Endothelial cell of umbilical vein (primary cell): Measurements from ENCODE around the gene NPTX1. TPM values are rescaled to one million over a fixed set of nuclear protein-coding genes. Genes with fewer than 3 reads are reported as not detected.

Source experiments
- BruUV-seq: library from RNA; stranded (reverse); fragments of 400-500 nt; replicated peaks from 2 replicates; lab custom pipeline; 2021; lab: Mats Ljungman, UMichigan
- CTCF ChIA-PET: fragments of 300-600, 350-600 bp; sonication (Branson Sonifier 250); formaldehyde crosslinking; loops from one replicate; lab custom pipeline; 2021; ENCODE audit warnings: antibody characterized with exemption, inconsistent platforms; lab: Charles Lee
- POLR2A ChIA-PET: fragments of 300-600, 350-600 bp; sonication (Branson Sonifier 250); formaldehyde crosslinking; loops from one replicate; lab custom pipeline; 2021; ENCODE audit warnings: antibody characterized with exemption, inconsistent platforms; lab: Charles Lee
- DNase-seq: peaks from one replicate; pipeline ENCODE4 v3.0.0-alpha.2; 2011; ENCODE audit warnings: low read depth, low spot score
- FAIRE-seq: peaks from 2 replicates; lab custom pipeline; 2011; peaks lifted over from hg19 to GRCh38; lab: Jason Lieb, UNC
- H2AFZ ChIP-seq: 2 replicates; pipeline ENCODE4 v1.6.0; 2012; ENCODE audit warnings: low read depth, low read length, control low read depth, inconsistent platforms
- H3K27ac ChIP-seq: 2 replicates; pipeline ENCODE4 v1.5.1; 2011; ENCODE audit warnings: low read depth, mild to moderate bottlenecking, control low read depth, low read length, moderate library complexity; ENCODE audit not compliant: insufficient read depth
- H3K27me3 ChIP-seq, 2 experiments: 2 replicates each; pipeline versions ENCODE4 v1.6.0 to v1.6.1; 2011; ENCODE audit warnings: low read length in 2 of 2, mixed read lengths in 1 of 2; ENCODE audit not compliant: control insufficient read depth in 2 of 2, insufficient read depth in 2 of 2
- H3K36me3 ChIP-seq, 2 experiments: 2 replicates in 1 of 2; 3 replicates in 1 of 2; pipeline ENCODE4 v1.5.1; 2011; ENCODE audit warnings: low read length in 2 of 2, mild to moderate bottlenecking in 1 of 2, moderate library complexity in 1 of 2; ENCODE audit not compliant: control insufficient read depth in 2 of 2, insufficient read depth in 2 of 2; ENCODE audit errors: extremely low read depth in 1 of 2
- H3K4me1 ChIP-seq: 3 replicates; pipeline ENCODE4 v1.5.1; 2011; ENCODE audit warnings: mild to moderate bottlenecking, low read length; ENCODE audit not compliant: control insufficient read depth, insufficient read depth; ENCODE audit errors: extremely low read depth
- H3K4me2 ChIP-seq: 2 replicates; pipeline ENCODE4 v1.6.1; 2011; ENCODE audit warnings: low read length, control low read depth, mixed read lengths; ENCODE audit not compliant: insufficient read depth
- H3K4me3 ChIP-seq, 3 experiments: fragments of 200-600 bp in 1 of 3; sonication (generic), shearing (Covaris generic) in 1 of 3; replicated peaks in 1 of 3; 2 replicates each; pipeline ENCODE4 v1.5.1; 2011 to 2016; ENCODE audit warnings: control low read depth in 3 of 3, low read length in 3 of 3, mild to moderate bottlenecking in 2 of 3, inconsistent platforms in 1 of 3, low read depth in 1 of 3, moderate library complexity in 1 of 3; ENCODE audit not compliant: insufficient read depth in 1 of 3
- H3K79me2 ChIP-seq: 2 replicates; pipeline ENCODE4 v1.6.0; 2012; ENCODE audit warnings: low read length, inconsistent platforms; ENCODE audit not compliant: control insufficient read depth, insufficient read depth
- H3K9ac ChIP-seq: replicated peaks from 2 replicates; pipeline ENCODE3; 2011; ENCODE audit warnings: low read length, control low read depth; ENCODE audit not compliant: insufficient read depth; ENCODE audit errors: extremely low read depth
- H3K9me1 ChIP-seq: replicated peaks from 3 replicates; pipeline ENCODE4 v1.6.0; 2011; ENCODE audit warnings: mild to moderate bottlenecking, low read length; ENCODE audit not compliant: control insufficient read depth, insufficient read depth; ENCODE audit errors: extremely low read depth
- H3K9me3 ChIP-seq: replicated peaks from 2 replicates; pipeline ENCODE4 v1.5.1; 2012; ENCODE audit warnings: low read length, inconsistent platforms; ENCODE audit not compliant: control insufficient read depth, insufficient read depth
- H4K20me1 ChIP-seq: replicated peaks from 2 replicates; pipeline ENCODE3; 2011; ENCODE audit warnings: mild to moderate bottlenecking, low read length; ENCODE audit not compliant: control insufficient read depth, insufficient read depth; ENCODE audit errors: extremely low read depth
- CTCF ChIP-seq, 2 donors: IDR thresholded peaks; 1 replicate in 1 of 2; 2 replicates in 1 of 2; pipeline ENCODE4 v1.5.1; 2011; ENCODE audit warnings: low read length in 2 of 2, mild to moderate bottlenecking in 2 of 2, moderate library complexity in 2 of 2, control low read depth in 1 of 2, inconsistent platforms in 1 of 2, low read depth in 1 of 2; ENCODE audit not compliant: insufficient read depth in 1 of 2; ENCODE audit errors: extremely low read depth in 1 of 2
- EZH2 ChIP-seq: IDR thresholded peaks from 2 replicates; pipeline ENCODE4 v1.6.1; 2012; ENCODE audit warnings: borderline replicate concordance, low read depth, mild to moderate bottlenecking, moderate library complexity, low read length, inconsistent platforms; ENCODE audit not compliant: severe bottlenecking
- FOS ChIP-seq: IDR thresholded peaks from 2 replicates; pipeline ENCODE4 v1.6.1; 2011; ENCODE audit warnings: mild to moderate bottlenecking, low read length, moderate library complexity, borderline replicate concordance; ENCODE audit not compliant: insufficient read depth
- GATA2 ChIP-seq: IDR thresholded peaks from 2 replicates; pipeline ENCODE4 v1.7.0; 2011; ENCODE audit warnings: low read depth, mild to moderate bottlenecking, moderate library complexity, mixed read lengths, low read length; ENCODE audit not compliant: insufficient read length, insufficient read depth
- JUN ChIP-seq: IDR thresholded peaks from 2 replicates; pipeline ENCODE4 v1.6.1; 2011; ENCODE audit warnings: borderline replicate concordance, low read depth; ENCODE audit not compliant: insufficient read length, insufficient read depth
- MYC ChIP-seq: IDR thresholded peaks from one replicate; pipeline ENCODE4 v1.6.1; 2011; ENCODE audit warnings: mild to moderate bottlenecking, low read depth, low read length
- POLR2A ChIP-seq: IDR thresholded peaks from 2 replicates; pipeline ENCODE4 v1.6.1; 2012; ENCODE audit warnings: low read depth, mild to moderate bottlenecking, control low read depth, low read length
- POLR2AphosphoS5 ChIP-seq: IDR thresholded peaks from 2 replicates; pipeline ENCODE4 v1.6.1; 2012; ENCODE audit warnings: low read depth, mild to moderate bottlenecking, control low read depth, low read length, moderate library complexity; ENCODE audit not compliant: insufficient read depth
- dilution Hi-C: fragments of 300-500 bp; cut with MboI; formaldehyde crosslinking; loops from one replicate; pipeline ENCODE4 v1.15.0; 2019; ENCODE audit warnings: low sequenced_read_pairs; ENCODE audit not compliant: extremely low pct_ligation_motif_present
- intact Hi-C: fragments of 100-400 bp; cut with micrococcal nuclease; formaldehyde crosslinking; loops from one replicate; pipeline ENCODE4 v1.10.0; 2022
- polyA plus RNA-seq, 4 experiments: library from polyadenylated mRNA; depleted of rRNA in 3 of 4; stranded (reverse) in 3 of 4; unstranded in 1 of 4; fragments of >200 nt; gene quantifications; 2 replicates each; pipeline versions ENCODE4 v1.2.1 to v1.2.3, GENCODE V29; 2011 to 2012; ENCODE audit warnings: missing spikeins in 1 of 4
- total RNA-seq: library from RNA; stranded (reverse); gene quantifications from 2 replicates; pipeline ENCODE4 v1.2.3, GENCODE V29; 2021
- TF ChIP-seq, protein P1 (sequence below): IDR thresholded peaks from 2 replicates; pipeline ENCODE4 v1.6.1; 2011; ENCODE audit not compliant: insufficient read depth, insufficient read length

Gene NPTX1
- total and polyA plus RNA-seq, 2 donors (not counting 3 experiments of a cell fraction or from before 2014, with no cell fraction given): 0.03 TPM; not detected in 1

DNA sequence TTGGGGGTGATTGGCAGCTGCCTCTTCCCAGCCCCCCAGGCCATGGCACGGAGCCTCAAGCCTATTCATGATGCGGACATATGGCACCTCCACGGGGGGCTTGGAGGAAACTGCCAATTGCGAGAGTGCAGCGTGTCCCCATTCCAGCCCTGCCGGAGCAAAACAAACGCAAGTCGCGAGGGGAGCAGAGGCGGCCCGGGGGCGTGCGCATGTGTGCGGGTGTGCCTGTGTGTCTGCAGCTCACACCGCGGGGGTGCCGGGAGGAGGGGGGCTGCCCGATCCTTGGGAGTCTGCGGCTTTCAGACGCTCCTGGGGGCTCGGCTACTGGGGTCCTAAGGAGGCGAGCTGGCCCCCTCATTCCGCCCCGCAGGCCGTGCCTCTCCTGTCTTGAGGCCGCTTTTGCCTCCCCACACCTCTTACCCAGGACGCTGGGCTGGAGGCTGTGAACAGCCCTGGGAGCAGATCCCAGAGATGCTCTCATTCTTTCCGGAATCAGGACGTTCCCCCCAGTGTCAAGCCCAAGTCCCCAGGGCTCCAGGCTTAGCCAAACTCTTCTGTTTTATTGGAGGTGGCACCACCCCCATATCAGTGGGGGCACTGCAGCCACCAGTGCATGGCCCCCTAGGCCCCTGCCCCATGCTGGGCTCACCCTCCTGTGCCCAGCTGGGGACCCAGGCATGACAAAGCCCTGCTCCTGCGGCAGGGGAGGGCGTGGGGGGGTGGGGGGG is 32.3 kb downstream of the NPTX1 start:
- intact Hi-C loops: no loop called here
- TF ChIP-seq, protein P1, sequence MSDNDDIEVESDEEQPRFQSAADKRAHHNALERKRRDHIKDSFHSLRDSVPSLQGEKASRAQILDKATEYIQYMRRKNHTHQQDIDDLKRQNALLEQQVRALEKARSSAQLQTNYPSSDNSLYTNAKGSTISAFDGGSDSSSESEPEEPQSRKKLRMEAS: no peak
- TF ChIP-seq MYC (no peak), JUN (no peak), POLR2A (no peak), FOS (no peak), GATA2 (no peak), EZH2 (no peak), CTCF (IDR thresholded peaks at IDR 0.05; ENCODE audit: extremely low read depth in 1 of 2, insufficient read depth in 1 of 2, low read depth in 1 of 2, low read length in 2 of 2) (no peak), POLR2AphosphoS5 (no peak)
- no peaks in the 10 kb centered on the region for H3K9me1 ChIP-seq
- H3K27ac ChIP-seq: no peak overlapping the region
- H2AFZ ChIP-seq: no peak overlapping the region
- H3K4me1 ChIP-seq: no peaks in the 10 kb centered on the region
- H3K27me3 ChIP-seq: no peaks in the 10 kb centered on the region
- no peaks in the 10 kb centered on the region for H3K79me2 ChIP-seq
- FAIRE-seq (no peak), DNase-seq (no peak)
- H3K4me2 ChIP-seq: no peak overlapping the region
- BruUV-seq: no TSS peak
- ChIA-PET POLR2A (no interaction called here), CTCF (no interaction called here)
- dilution Hi-C loops: no loop called here
- H3K9me3 ChIP-seq: no peaks in the 10 kb centered on the region
- no peaks in the 10 kb centered on the region for H3K36me3 ChIP-seq
- H3K9ac ChIP-seq: no peak overlapping the region
- no peak overlapping the region for H3K4me3 ChIP-seq
- H4K20me1 ChIP-seq: no peaks in the 10 kb centered on the region
